ENCODE measurements around the gene COL6A3. TPM values are rescaled to one million over a fixed set of nuclear protein-coding genes. Genes with fewer than 3 reads are reported as not detected.

Gene COL6A3
- total RNA-seq, 1 donor from 2014 or later: 143 TPM

DNA sequence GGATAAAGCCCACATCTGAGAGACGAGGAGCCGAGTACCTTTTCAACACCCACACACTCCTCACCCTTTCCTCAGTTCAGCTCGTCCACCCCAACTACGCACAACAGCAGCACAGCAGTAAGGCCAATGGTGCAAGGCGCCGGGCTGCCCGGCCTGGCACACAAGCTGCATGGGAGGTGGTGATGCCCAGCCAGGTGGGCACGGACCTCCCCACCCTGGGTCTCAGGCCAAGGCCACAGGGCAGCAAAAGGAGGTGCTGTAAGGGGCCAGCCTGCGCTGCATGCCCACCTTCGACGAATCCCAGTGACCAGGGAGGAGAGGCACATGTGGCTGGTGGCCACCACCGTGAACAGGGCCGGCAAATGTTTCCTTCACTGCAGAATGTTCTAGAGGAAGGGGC, 36.6 kb upstream of the COL6A3 start:
- Mint-ChIP-seq H3K36me3 (ENCODE audit: unreplicated experiment) (no peaks in the 10 kb centered on the region), H3K9me3 (ENCODE audit: unreplicated experiment) (no peaks in the 10 kb centered on the region), H3K27ac (ENCODE audit: unreplicated experiment) (no peak overlapping the region), H3K4me3 (ENCODE audit: unreplicated experiment) (no peak overlapping the region), H3K4me1 (ENCODE audit: unreplicated experiment) (peaks cover 42% of the 10 kb centered on the region), H3K27me3 (ENCODE audit: unreplicated experiment) (no peaks in the 10 kb centered on the region)
- no peak for DNase-seq (ENCODE audit: extremely low spot score, unreplicated experiment)
- TF ChIP-seq, protein P1, sequence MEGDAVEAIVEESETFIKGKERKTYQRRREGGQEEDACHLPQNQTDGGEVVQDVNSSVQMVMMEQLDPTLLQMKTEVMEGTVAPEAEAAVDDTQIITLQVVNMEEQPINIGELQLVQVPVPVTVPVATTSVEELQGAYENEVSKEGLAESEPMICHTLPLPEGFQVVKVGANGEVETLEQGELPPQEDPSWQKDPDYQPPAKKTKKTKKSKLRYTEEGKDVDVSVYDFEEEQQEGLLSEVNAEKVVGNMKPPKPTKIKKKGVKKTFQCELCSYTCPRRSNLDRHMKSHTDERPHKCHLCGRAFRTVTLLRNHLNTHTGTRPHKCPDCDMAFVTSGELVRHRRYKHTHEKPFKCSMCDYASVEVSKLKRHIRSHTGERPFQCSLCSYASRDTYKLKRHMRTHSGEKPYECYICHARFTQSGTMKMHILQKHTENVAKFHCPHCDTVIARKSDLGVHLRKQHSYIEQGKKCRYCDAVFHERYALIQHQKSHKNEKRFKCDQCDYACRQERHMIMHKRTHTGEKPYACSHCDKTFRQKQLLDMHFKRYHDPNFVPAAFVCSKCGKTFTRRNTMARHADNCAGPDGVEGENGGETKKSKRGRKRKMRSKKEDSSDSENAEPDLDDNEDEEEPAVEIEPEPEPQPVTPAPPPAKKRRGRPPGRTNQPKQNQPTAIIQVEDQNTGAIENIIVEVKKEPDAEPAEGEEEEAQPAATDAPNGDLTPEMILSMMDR (IDR thresholded peaks at IDR 0.05): no peak

- H3K27ac Mint-ChIP-seq (ENCODE audit: unreplicated experiment): no peak overlapping the region
- H3K9me3 Mint-ChIP-seq (ENCODE audit: unreplicated experiment): no peaks in the 10 kb centered on the region
- H3K4me1 Mint-ChIP-seq (ENCODE audit: unreplicated experiment): peaks cover 40% of the 10 kb centered on the region
- TF ChIP-seq, protein P1 (IDR thresholded peaks at IDR 0.05): no peak
- no peaks in the 10 kb centered on the region for H3K36me3 Mint-ChIP-seq (ENCODE audit: unreplicated experiment)
- DNase-seq (ENCODE audit: extremely low spot score, unreplicated experiment): no peak
- no peaks in the 10 kb centered on the region for H3K27me3 Mint-ChIP-seq (ENCODE audit: unreplicated experiment)
- H3K4me3 Mint-ChIP-seq (ENCODE audit: unreplicated experiment): no peak overlapping the region
Observed at GRCh38 chr2:237450108-237450507, 36.1 kb upstream of the COL6A3 start.

DNA sequence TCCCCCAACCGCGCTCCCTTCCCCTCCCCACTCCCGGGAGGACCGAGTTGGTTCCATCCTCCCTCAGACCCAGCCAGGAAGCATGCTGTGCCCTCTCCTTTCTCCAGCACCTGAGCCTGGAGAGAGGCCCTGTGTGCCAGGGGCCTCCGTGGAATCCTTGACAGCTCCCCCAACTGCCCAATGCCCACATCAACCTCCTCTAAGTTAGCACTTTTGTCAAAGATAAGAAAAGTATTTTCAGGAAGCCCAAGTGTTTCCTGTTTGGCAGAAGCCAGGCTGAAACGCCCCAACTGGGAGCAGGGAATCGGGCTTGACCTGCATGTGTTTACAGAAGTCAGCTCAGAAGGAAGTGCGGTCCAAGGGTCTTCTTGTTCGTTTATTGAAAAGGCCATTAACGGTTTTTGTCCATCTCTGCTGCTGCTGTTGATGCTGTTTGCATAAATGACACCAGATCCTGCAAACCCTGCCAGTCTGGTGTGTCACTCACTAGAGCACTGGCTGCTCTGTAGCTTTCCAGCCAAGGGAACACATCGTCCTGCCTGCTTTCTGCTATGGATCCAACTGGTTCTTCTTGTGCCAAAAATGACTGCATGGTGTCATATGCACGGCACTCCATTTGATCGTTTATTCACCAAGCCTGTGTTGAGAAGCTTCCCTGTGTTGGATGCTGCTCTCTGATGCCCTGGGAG, 35.4 kb upstream of the COL6A3 start:
- TF ChIP-seq, protein P1 (IDR thresholded peaks at IDR 0.05): no peak
- H3K27ac Mint-ChIP-seq (ENCODE audit: unreplicated experiment): peak overlapping the region; percentile 24
- H3K27me3 Mint-ChIP-seq (ENCODE audit: unreplicated experiment): no peaks in the 10 kb centered on the region
- no peak for DNase-seq (ENCODE audit: extremely low spot score, unreplicated experiment)
- no peaks in the 10 kb centered on the region for H3K9me3 Mint-ChIP-seq (ENCODE audit: unreplicated experiment)
- H3K36me3 Mint-ChIP-seq (ENCODE audit: unreplicated experiment): no peaks in the 10 kb centered on the region
- peaks cover 42% of the 10 kb centered on the region for H3K4me1 Mint-ChIP-seq (ENCODE audit: unreplicated experiment)
- no peak overlapping the region for H3K4me3 Mint-ChIP-seq (ENCODE audit: unreplicated experiment)

DNA sequence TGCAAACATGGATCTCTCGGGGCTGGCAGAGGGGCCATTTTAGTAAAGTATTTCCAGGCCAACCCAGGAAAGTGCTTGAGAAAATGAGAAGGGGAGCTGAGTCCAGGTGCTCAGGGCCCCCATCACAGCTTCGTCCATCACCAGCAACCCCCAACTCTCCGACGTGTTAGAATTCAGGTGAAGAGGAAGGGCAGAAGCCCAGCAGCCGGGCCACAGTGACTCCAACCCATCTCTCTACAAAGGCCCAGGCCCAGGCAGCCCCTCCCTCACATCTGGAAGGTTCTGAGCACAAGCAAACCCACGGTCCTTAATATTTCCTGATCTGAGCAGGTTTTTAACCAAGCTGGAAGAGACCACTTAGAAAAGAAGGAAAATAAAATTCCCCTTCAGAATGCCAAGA, 34.7 kb upstream of the COL6A3 start:
- Mint-ChIP-seq H3K27me3 (ENCODE audit: unreplicated experiment) (no peaks in the 10 kb centered on the region), H3K36me3 (ENCODE audit: unreplicated experiment) (no peaks in the 10 kb centered on the region), H3K27ac (ENCODE audit: unreplicated experiment) (no peak overlapping the region)

DNA sequence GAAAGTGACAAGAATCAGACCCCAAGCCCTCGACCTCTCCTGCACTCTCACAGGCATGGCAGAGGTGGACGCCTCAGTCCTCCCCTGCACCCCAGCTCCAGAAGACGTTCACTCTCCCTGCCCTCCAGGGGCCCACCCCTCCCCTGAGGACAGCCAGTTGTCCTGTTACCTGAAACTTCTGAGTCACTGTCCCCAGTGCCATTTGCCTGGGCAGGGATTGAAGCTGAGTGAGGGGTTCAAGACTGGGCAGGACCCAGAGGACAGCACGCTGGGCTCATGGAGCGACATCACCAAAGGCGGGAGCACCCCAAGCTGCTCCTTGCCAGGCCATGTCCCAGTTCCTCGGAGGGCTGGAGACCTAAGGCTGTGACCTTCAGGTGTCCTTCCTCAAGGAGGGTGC, 34.2 kb upstream of the COL6A3 start:
- Mint-ChIP-seq H3K9me3 (ENCODE audit: unreplicated experiment) (no peaks in the 10 kb centered on the region), H3K27ac (ENCODE audit: unreplicated experiment) (no peak overlapping the region), H3K27me3 (ENCODE audit: unreplicated experiment) (no peaks in the 10 kb centered on the region), H3K4me3 (ENCODE audit: unreplicated experiment) (no peak overlapping the region), H3K36me3 (ENCODE audit: unreplicated experiment) (no peaks in the 10 kb centered on the region), H3K4me1 (ENCODE audit: unreplicated experiment) (peaks cover 41% of the 10 kb centered on the region)
- DNase-seq (ENCODE audit: extremely low spot score, unreplicated experiment): no peak
- TF ChIP-seq, protein P1 (IDR thresholded peaks at IDR 0.05): no peak

More for the DNA sequence above, 34.7 kb upstream of the COL6A3 start:
- DNase-seq (ENCODE audit: extremely low spot score, unreplicated experiment): no peak
- no peak overlapping the region for H3K4me3 Mint-ChIP-seq (ENCODE audit: unreplicated experiment)
- no peaks in the 10 kb centered on the region for H3K9me3 Mint-ChIP-seq (ENCODE audit: unreplicated experiment)
- peaks cover 45% of the 10 kb centered on the region for H3K4me1 Mint-ChIP-seq (ENCODE audit: unreplicated experiment)
- TF ChIP-seq, protein P1 (IDR thresholded peaks at IDR 0.05): no peak
